NCI-H526 treated with DMSO at 0.1 percent for 48 hours (cell line): Measurements from ENCODE around the gene REELD1.
A peak's percentile ranks its signal among the peaks of the same experiment; 100 is the strongest.

ENCODE experiments used
- DNase-seq: peaks from one replicate; lab custom pipeline; 2025; lab: John Stamatoyannopoulos, UW

Gene REELD1

DNA sequence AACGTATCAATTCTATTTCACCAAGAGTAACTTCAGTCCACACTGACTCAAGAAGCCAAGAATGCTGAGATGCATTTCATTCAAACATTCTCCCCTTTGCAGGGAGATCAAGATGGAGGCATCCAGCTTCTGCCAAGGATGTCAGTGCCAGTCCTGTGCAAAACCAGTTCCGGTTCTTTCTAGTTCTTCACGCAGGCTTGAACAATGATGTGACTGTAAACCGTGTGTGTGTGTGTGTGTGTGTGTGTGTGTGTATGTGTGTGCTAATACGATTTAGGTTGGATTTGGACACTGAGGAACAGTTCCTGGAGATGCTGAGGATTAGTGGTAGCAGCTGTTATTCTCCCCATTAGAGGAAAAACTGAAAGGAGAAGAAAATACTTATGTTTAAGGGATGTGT lies at the start of gene REELD1:
REELD1 (plus strand) TSS at position 301 of the 400 bp plus-strand sequence. CDS start 2,415 bp downstream, outside the sequence.
- no peak for DNase-seq

GRCh38 chr4:146165221-146165620 lies 49.1 kb upstream of the REELD1 start:
- no peak for DNase-seq

DNA sequence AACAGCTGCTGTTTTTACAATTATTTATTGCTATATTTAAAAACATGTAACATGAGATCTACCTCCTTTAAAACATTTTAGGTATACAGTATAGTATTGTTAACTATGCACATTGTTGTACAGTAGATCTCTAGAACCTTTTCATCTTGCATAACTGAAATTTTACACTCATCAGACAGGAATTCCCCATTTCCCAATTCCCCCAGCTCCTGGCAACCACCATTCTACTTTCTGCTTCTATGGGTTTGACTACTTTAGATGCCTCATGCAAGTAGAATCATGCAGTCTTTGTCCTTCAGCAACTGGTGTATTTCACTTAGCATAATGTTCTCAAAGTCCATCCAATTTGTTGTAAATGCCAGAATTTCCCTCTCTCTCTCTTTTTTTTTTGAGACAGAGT lies 48.5 kb upstream of the REELD1 start:
- no peak for DNase-seq

DNA sequence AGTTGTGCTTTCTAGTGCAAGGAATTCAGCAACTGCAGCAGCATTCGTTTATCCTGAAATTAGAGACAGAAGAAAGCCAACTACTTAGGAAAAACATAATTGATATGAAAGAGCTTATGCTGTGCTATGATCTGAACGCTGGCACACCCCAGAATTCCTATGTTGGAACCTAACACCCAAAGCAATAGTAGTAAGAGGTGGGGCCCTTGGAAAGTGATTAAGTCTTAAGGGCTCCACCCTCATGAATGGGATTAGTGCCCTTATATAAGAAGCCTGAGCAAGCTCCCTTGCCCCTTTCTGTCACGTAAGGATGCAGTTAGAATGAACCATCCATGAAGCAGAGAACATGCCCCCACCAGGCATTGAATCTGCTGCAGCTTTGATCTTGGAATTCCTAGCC lies 44.2 kb upstream of the REELD1 start:
- no peak for DNase-seq

- peak; percentile 81 for DNase-seq
Measured at GRCh38 chr4:146175541-146176453, 38.5 kb upstream of the REELD1 start, which contains the start of gene LSM6. LSM6 (plus strand) TSS chr4:146175718; CDS start chr4:146182922, 7,204 bp downstream.

- DNase-seq, result no peak
Measured at GRCh38 chr4:146176891-146177290, 37.4 kb upstream of the REELD1 start.

- DNase-seq, result no peak
Measured at GRCh38 chr4:146178126-146178525, 36.2 kb upstream of the REELD1 start.

GRCh38 chr4:146179784-146180370 lies 34.5 kb upstream of the REELD1 start:
- DNase-seq, result no peak

DNA sequence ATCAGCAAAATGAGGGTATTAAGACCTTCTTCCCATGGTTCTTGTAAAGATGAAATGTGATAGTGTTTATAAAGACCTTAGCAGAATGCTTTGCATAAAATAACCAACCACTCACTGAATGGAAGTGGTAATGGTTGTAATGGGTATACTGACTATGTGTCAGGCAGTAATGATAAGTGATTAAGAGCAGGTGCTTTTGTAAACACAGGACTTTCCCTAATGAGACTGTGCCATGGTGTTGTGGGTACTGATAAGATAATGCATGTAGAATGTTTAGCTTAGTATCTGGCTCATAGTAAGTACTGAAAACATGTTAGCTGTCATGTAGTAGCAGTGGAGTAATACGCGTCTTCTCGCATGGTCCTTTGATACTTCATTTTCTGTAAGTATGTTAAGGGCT lies 31.9 kb upstream of the REELD1 start:
- peak; percentile 81 for DNase-seq

- no peak for DNase-seq
Measured at GRCh38 chr4:146183209-146183608, 31.1 kb upstream of the REELD1 start.

GRCh38 chr4:146186041-146186440 lies 28.3 kb upstream of the REELD1 start:
- DNase-seq, result no peak

- DNase-seq, result no peak
Measured at GRCh38 chr4:146186596-146186995, 27.7 kb upstream of the REELD1 start.

DNA sequence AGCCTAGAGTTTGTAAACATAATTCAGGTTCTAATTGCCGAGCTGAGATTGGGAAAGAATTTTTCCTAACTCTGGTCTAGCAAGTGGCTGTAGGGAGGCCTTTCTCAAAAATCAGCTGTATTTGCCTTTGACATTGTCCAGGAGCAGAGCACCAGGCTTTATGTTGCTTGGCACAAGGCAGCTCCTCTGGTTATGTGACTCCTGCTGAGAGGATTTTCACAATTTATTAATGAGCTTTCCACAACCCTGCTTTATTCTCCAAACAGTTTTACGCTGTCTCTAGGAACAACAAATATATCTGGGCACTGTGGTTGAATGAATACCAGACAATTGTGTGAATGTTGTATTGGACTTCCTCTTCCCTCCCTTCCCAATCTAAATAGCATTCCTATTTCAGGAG lies 23.9 kb upstream of the REELD1 start:
- no peak for DNase-seq

DNA sequence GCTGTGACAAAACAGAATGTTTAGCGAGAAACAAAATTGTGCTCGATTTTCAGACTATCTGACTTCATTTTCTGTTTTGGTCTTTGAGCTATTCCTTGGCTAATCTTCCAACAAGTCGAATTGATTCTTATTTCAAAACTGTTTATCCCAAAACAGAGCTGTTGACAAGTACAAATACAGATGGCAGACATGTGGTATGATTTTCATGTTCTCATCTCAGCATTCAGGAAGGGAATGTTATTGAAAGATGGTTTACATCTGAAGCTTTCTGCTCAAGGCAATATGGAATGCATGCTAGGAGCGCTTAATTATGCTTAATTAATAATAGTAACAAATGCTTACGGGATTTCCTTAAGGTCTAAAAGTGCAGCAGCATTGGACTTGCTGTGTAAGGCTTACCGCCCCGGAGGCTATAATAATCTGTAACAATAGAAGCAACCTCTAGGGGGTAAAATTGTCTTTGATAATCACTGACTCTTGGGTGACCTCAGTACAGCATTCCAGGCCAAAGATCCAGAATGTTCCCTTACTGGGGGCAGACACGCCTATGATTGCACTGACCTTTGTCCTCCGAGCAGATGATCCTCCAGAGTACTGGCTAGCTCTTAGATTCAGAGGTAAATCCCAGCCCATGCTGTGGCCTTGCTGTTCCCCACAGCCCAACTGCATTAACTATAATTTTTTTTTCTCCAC lies 22.4 kb upstream of the REELD1 start:
- no peak for DNase-seq

DNA sequence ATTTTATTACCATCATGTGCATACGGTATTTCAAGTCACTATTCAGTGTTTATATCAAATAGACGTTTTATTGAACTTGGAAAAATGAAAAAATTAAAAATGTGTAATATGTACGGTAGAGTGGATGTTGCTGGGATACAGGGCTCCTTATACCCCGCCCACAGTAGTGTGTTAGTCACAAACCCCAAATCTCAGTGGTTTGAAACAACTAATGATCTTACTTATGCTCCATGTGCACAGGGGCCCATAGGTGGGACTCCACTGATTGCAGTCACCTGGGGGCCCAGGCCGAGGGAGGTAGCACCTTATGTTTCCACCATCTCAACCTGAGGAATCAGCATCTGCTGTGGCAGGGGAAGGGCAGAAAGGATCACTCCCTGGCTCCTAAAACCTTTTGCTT lies 20.7 kb upstream of the REELD1 start:
- no peak for DNase-seq

DNA sequence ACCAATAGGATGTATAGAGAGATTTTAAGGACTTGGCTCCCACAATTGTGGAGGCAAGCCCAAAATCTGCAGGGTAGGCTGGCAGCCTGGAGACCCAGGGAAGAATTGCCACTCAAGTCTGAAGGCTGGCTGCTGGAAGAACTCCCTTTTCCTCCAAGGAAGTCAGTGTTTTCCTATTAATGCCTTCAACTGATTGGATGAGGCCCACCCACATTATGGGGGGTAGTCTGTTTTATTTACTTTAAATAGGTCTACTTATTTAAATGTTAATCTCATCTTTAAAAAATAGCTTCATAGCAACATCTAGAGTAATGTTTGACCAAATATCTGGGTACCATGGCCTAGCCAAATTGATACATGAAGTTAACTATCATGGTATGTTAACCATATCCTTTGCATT lies 20.1 kb upstream of the REELD1 start:
- no peak for DNase-seq

DNA sequence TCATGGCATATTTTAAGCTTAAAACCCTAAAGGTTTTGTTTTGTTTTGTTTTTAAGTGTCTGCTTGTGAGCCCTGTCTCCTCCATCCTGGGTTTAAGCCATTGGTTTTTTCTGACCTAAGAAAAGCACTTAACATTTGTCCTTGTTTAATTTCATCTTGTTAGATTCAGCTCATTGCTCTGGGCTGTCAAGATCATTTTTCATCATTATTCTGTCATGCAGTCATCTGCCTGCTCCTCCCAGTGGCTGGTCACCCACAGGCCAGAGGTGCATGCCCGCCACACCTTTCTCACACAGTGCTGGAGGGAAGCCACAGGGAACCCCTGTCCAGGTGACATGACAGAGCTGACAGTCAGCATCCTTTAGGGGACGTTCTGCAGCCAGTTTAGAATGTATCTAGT lies 11.7 kb upstream of the REELD1 start:
- no peak for DNase-seq

GRCh38 chr4:146207410-146207809 lies 6.9 kb upstream of the REELD1 start:
- DNase-seq, result no peak

DNA sequence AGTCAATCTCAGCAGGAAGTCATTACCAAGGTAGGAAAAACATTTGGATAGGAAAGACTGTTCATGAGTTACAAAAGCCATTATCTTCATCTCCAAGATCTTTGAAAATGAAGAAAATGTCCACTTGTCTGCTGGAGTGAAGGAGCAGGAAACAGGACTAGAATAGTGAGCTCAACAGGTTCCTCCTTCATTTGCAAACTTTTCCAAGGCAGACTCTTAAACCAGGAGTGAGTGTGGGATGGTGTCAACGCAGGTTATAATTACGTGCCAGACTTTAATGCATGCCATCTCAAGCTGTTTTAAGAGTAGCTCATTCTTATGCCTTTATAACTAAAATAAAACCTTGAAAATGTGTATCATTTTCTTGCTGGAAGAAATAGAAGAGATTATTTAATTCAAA lies 3.4 kb upstream of the REELD1 start:
- no peak for DNase-seq

GRCh38 chr4:146211440-146211839 lies 2.9 kb upstream of the REELD1 start:
- DNase-seq, result no peak

DNA sequence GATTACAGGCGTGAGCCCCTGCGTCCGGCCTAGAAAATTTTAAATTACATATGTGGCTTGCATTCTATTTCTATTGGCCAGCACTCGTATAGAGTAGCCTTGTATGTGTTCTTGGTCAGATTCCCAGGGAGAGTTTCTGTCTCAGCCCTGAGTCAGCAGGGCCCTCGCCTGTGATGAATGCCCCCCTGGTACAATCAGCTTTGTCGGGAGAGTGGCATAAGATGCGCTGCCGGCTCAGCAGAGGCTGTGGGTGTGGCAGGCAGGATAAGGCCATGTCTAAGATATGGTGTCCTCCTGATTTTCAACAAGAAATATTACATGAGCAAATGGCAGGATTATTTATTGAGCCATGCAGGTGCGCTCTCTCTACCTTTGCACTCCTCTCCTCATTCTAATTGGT lies 1.6 kb upstream of the REELD1 start:
- no peak for DNase-seq

GRCh38 chr4:146222313-146222712 lies 8.0 kb downstream of the REELD1 start:
- no peak for DNase-seq
